ENCODE data around the gene ZNF682.
"Not testable (repeated sequence)": the region's sequence is repeated elsewhere in the genome, so short reads cannot be mapped to it uniquely, and the experiment has no call there.

The ZNF682 gene

DNA sequence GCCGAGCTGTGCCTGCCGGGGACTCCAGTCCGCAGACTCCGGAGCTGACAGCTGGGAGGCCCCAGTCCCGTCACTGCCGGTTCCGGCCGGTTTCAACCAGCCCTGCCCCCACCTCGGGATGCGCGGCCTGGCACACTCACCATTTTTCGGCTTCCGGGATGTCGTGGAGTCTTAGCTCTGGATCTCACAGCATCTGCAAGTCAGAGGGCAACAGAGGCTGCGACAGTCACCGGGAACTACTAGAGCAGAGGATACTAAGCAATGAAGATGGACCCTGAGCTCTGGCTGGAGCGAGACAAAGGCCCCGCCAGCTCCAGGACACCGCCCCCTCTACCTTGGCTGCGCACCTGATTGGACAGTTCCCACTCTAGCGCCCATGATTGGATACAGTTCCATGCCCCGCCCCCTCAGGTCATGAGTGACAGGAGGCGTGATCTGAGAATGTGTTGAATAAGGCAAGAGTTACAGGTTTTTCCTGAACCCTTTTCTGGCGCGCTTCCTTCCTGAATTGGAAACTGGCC lies at the start of gene ZNF682:
ZNF682 (minus strand) TSS at position 303 of the 521 bp plus-strand sequence; CDS start at position 143, 160 bp downstream.
- H4K20me1 ChIP-seq (ENCODE audit: insufficient read depth, low read length) = no peaks in the 10 kb centered on the region
- H3K9me2 ChIP-seq (ENCODE audit: low read depth, low read length) = no peaks in the 10 kb centered on the region
- H3K4me3 ChIP-seq (ENCODE audit: low read depth, low read length, poor library complexity, severe bottlenecking) = peak within 1 kb of the TSS; percentile 78
- H3K27me3 ChIP-seq (ENCODE audit: insufficient read depth, low read length) = no peaks in the 10 kb centered on the region
- no peaks in the 10 kb centered on the region for H3F3A ChIP-seq (ENCODE audit: insufficient read depth, low read length)
- peak within 1 kb of the TSS; percentile 98 for H2AFZ ChIP-seq (ENCODE audit: low read length)
- H3K79me2 ChIP-seq (ENCODE audit: insufficient read depth, low read length) = peaks cover 11% of the 10 kb centered on the region
- H3K36me3 ChIP-seq (ENCODE audit: insufficient read depth, low read length) = peaks cover 11% of the 10 kb centered on the region; the same call in 1 of the 2 replicates
- H3K9me3 ChIP-seq (ENCODE audit: low read length) = peaks cover 6% of the 10 kb centered on the region; the same call in 1 of the 2 replicates
- peaks cover 13% of the 10 kb centered on the region for H3K4me1 ChIP-seq (ENCODE audit: insufficient read depth, low read length, severe bottlenecking)
- H3K4me2 ChIP-seq (ENCODE audit: low read length) = peak within 1 kb of the TSS; percentile 80
- H3K27ac ChIP-seq (ENCODE audit: low read depth, low read length, poor library complexity, severe bottlenecking) = peak within 1 kb of the TSS; percentile 63
- peak within 1 kb of the TSS; percentile 74 for H3K9ac ChIP-seq (ENCODE audit: low read length)
- TF ChIP-seq, protein P1, sequence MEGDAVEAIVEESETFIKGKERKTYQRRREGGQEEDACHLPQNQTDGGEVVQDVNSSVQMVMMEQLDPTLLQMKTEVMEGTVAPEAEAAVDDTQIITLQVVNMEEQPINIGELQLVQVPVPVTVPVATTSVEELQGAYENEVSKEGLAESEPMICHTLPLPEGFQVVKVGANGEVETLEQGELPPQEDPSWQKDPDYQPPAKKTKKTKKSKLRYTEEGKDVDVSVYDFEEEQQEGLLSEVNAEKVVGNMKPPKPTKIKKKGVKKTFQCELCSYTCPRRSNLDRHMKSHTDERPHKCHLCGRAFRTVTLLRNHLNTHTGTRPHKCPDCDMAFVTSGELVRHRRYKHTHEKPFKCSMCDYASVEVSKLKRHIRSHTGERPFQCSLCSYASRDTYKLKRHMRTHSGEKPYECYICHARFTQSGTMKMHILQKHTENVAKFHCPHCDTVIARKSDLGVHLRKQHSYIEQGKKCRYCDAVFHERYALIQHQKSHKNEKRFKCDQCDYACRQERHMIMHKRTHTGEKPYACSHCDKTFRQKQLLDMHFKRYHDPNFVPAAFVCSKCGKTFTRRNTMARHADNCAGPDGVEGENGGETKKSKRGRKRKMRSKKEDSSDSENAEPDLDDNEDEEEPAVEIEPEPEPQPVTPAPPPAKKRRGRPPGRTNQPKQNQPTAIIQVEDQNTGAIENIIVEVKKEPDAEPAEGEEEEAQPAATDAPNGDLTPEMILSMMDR (IDR thresholded peaks at IDR 0.05; ENCODE audit: low read length) = no peak
- no peak for TF ChIP-seq EZH2 (IDR thresholded peaks at IDR 0.05; ENCODE audit: borderline replicate concordance, low read length)

GRCh38 chr19:20082876-20083275 lies 43.6 kb upstream of the ZNF682 start:
- H3K79me2 ChIP-seq (ENCODE audit: insufficient read depth, low read length); H3K36me3 ChIP-seq (ENCODE audit: insufficient read depth, low read length); H3K4me1 ChIP-seq (ENCODE audit: insufficient read depth, low read length, severe bottlenecking); H3F3A ChIP-seq (ENCODE audit: insufficient read depth, low read length); H3K27me3 ChIP-seq (ENCODE audit: insufficient read depth, low read length); H3K9ac ChIP-seq (ENCODE audit: low read length); H4K20me1 ChIP-seq (ENCODE audit: insufficient read depth, low read length); H2AFZ ChIP-seq (ENCODE audit: low read length); H3K4me2 ChIP-seq (ENCODE audit: low read length); H3K27ac ChIP-seq (ENCODE audit: low read depth, low read length, poor library complexity, severe bottlenecking); H3K9me2 ChIP-seq (ENCODE audit: low read depth, low read length); H3K9me3 ChIP-seq (ENCODE audit: low read length); H3K4me3 ChIP-seq (ENCODE audit: low read depth, low read length, poor library complexity, severe bottlenecking): not testable (repeated sequence)

DNA sequence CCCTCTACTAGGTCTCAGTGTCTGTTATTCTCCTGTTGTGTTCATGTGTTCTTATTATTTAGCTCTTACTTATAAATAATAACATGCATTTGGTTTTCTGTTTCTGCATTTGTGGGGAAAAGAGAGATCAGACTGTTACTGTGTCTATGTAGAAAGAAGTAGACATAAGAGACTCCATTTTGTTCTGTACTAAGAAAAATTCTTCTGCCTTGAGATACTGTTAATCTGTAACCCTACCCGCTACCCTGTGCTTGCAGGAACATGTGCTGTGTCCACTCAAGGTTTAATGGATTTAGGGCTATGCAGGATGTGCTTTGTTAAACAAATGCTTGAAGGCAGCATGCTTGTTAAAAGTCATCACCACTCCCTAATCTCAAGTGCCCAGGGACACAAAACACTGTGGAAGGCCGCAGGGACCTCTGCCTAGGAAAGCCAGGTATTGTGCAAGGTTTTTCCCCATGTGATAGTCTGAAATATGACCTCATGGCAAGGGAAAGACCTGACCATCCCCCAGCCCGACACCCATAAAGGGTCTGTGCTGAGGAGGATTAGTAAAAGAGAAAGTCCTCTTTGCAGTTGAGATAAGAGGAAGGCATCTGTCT lies 43.0 kb upstream of the ZNF682 start:
- H2AFZ ChIP-seq (ENCODE audit: low read length); H3K9me2 ChIP-seq (ENCODE audit: low read depth, low read length); H3K4me3 ChIP-seq (ENCODE audit: low read depth, low read length, poor library complexity, severe bottlenecking); H3K9ac ChIP-seq (ENCODE audit: low read length); H3K4me1 ChIP-seq (ENCODE audit: insufficient read depth, low read length, severe bottlenecking); H3K9me3 ChIP-seq (ENCODE audit: low read length); H3K36me3 ChIP-seq (ENCODE audit: insufficient read depth, low read length); H4K20me1 ChIP-seq (ENCODE audit: insufficient read depth, low read length); H3F3A ChIP-seq (ENCODE audit: insufficient read depth, low read length); H3K27ac ChIP-seq (ENCODE audit: low read depth, low read length, poor library complexity, severe bottlenecking); H3K4me2 ChIP-seq (ENCODE audit: low read length); H3K79me2 ChIP-seq (ENCODE audit: insufficient read depth, low read length); H3K27me3 ChIP-seq (ENCODE audit: insufficient read depth, low read length): not testable (repeated sequence)

DNA sequence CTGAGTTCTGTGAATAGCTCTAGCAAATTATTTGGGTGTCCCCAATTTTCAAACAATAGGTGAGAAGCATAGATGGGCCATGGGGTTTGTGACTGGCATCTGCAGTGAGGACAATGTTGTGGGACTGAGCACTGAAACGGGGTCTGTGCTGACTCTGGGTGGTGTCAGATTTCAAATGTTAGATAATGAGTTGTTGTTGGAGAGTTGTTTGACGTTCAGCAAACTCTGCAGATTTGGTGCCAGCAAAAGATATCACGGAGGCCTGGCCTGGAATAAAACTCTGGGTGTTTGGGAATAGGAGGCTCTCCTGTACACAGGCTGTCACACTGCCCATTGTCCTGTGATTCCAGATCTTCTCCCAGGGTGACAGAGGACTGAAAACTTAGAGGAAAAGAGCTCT lies 41.4 kb upstream of the ZNF682 start:
- Histone ChIP-seq H3K27ac (ENCODE audit: low read depth, low read length, poor library complexity, severe bottlenecking) (no peak overlapping the region), H3K4me2 (ENCODE audit: low read length) (no peak overlapping the region), H3K4me1 (ENCODE audit: insufficient read depth, low read length, severe bottlenecking) (peaks cover 8% of the 10 kb centered on the region), H3K9me2 (ENCODE audit: low read depth, low read length) (no peaks in the 10 kb centered on the region), H4K20me1 (ENCODE audit: insufficient read depth, low read length) (no peaks in the 10 kb centered on the region), H2AFZ (ENCODE audit: low read length) (no peak overlapping the region), H3F3A (ENCODE audit: insufficient read depth, low read length) (no peaks in the 10 kb centered on the region), H3K79me2 (ENCODE audit: insufficient read depth, low read length) (no peaks in the 10 kb centered on the region; the same call in 1 of the 2 replicates), H3K36me3 (ENCODE audit: insufficient read depth, low read length) (peaks cover 5% of the 10 kb centered on the region; the same call in 1 of the 2 replicates), H3K4me3 (ENCODE audit: low read depth, low read length, poor library complexity, severe bottlenecking) (no peak overlapping the region), H3K9me3 (ENCODE audit: low read length) (no peaks in the 10 kb centered on the region), H3K27me3 (ENCODE audit: insufficient read depth, low read length) (no peaks in the 10 kb centered on the region), H3K9ac (ENCODE audit: low read length) (no peak overlapping the region)
- TF ChIP-seq EZH2 (IDR thresholded peaks at IDR 0.05; ENCODE audit: borderline replicate concordance, low read length) = no peak
- TF ChIP-seq, protein P1 (IDR thresholded peaks at IDR 0.05; ENCODE audit: low read length) = no peak
